SK-N-SH treated with all-trans-retinoic acid at 6 μM for 48 hours (cell line): ENCODE results near the gene KIF1A.
"Not testable (repeated sequence)": the region's sequence is repeated elsewhere in the genome, so short reads cannot be mapped to it uniquely, and the experiment has no call there.

Experiments
- ESRRG ChIP-seq: fragments of 250-450 bp; sonication (Bioruptor Pico); IDR thresholded peaks from 2 replicates; pipeline ENCODE4 v1.6.1; 2021; ENCODE audit warnings: mild to moderate bottlenecking
- ISL1 ChIP-seq: fragments of 250-450 bp; sonication (Bioruptor Pico); IDR thresholded peaks from 2 replicates; pipeline ENCODE4 v2.1.2; 2022; ENCODE audit warnings: mild to moderate bottlenecking, moderate library complexity
- SNAI2 ChIP-seq: fragments of 250-450 bp; sonication (Bioruptor Pico); IDR thresholded peaks from 2 replicates; pipeline ENCODE4 v1.5.0; 2020; ENCODE audit warnings: mild to moderate bottlenecking, moderate library complexity
- TCF4 ChIP-seq: fragments of 250-450 bp; sonication (Bioruptor Pico); IDR thresholded peaks from 2 replicates; pipeline ENCODE4 v1.8.0; 2021; ENCODE audit warnings: mild to moderate bottlenecking, moderate library complexity, borderline replicate concordance
- TOX ChIP-seq: fragments of 250-450 bp; sonication (Bioruptor Pico); IDR thresholded peaks from 2 replicates; pipeline ENCODE4 v1.8.0; 2021; ENCODE audit warnings: mild to moderate bottlenecking, moderate library complexity, borderline replicate concordance
- ZFP30 ChIP-seq: fragments of 450-650 bp; formaldehyde crosslinking; IDR thresholded peaks from 2 replicates; pipeline ENCODE4 v1.5.0; 2022; ENCODE audit warnings: mild to moderate bottlenecking, moderate library complexity
- ZNF8 ChIP-seq: fragments of 450-650 bp; formaldehyde crosslinking; IDR thresholded peaks from 2 replicates; pipeline ENCODE4 v1.5.0; 2020; ENCODE audit warnings: mild to moderate bottlenecking, moderate library complexity
- TF ChIP-seq, protein P1 (sequence below): fragments of 250-450 bp; sonication (Bioruptor Pico); IDR thresholded peaks from 2 replicates; pipeline ENCODE4 v1.8.0; 2020; ENCODE audit warnings: mild to moderate bottlenecking, moderate library complexity, borderline replicate concordance

DNA sequence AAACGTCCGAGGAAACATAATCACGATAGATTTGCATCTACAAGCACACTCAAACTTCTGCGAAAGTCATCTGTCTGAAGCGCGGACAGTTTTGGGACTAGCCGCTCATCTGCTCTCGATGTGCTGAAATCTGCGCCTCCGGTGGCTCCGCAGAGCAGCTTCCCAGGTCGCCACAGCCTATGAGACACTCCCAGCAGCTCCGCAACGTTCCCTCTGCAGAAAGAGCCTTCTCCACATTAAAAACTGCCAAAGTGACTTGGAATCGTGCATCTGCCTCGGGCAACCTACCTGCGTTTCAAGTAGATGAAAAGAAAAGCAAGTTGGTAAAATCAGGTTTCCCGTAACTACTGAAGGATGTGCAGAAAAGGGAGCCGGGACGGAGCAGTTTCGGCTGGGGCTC lies 119.4 kb downstream of the KIF1A start:
- TF ChIP-seq ESRRG (CRISPR knock-in tag); TCF4; ZFP30 (CRISPR knock-in tag); ISL1 (CRISPR knock-in tag); TOX (CRISPR knock-in tag); SNAI2 (CRISPR knock-in tag); ZNF8 (CRISPR knock-in tag): not testable (repeated sequence)
- TF ChIP-seq, protein P1, sequence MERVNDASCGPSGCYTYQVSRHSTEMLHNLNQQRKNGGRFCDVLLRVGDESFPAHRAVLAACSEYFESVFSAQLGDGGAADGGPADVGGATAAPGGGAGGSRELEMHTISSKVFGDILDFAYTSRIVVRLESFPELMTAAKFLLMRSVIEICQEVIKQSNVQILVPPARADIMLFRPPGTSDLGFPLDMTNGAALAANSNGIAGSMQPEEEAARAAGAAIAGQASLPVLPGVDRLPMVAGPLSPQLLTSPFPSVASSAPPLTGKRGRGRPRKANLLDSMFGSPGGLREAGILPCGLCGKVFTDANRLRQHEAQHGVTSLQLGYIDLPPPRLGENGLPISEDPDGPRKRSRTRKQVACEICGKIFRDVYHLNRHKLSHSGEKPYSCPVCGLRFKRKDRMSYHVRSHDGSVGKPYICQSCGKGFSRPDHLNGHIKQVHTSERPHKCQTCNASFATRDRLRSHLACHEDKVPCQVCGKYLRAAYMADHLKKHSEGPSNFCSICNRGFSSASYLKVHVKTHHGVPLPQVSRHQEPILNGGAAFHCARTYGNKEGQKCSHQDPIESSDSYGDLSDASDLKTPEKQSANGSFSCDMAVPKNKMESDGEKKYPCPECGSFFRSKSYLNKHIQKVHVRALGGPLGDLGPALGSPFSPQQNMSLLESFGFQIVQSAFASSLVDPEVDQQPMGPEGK (CRISPR knock-in tag): not testable (repeated sequence)
